DND-41 (cell line): Measurements from ENCODE around the gene EED.

ENCODE experiments used
- EZH2 ChIP-seq: IDR thresholded peaks from 3 replicates; pipeline ENCODE4 v1.6.1; 2012; ENCODE audit warnings: borderline replicate concordance, low read depth, mild to moderate bottlenecking, moderate library complexity, low read length, inconsistent platforms; ENCODE audit not compliant: severe bottlenecking
- TF ChIP-seq, protein P1 (sequence below): IDR thresholded peaks from 2 replicates; pipeline ENCODE4 v1.5.1; 2012; ENCODE audit warnings: borderline replicate concordance, low read length, moderate library complexity, mild to moderate bottlenecking; ENCODE audit not compliant: poor library complexity, severe bottlenecking; ENCODE audit errors: extremely low read depth

DNA sequence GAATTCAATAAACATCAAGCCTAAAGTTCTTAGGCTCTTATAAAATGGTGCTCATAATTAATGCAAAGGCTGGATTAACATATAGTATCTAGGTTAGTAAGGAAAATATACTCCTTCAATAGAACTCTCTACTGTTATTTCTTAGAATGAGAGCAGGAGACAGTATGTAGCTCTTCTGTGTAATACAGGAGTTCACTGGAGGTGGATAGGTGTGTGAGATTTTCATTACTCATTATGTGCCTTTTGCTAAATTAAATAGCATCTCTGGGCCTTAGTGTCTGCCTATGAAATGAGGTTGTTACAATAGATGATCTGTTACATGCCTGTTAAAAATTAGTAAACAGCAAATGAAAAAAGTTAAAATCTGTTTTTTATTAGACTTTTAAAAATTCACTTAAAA is 20.6 kb downstream of the EED start:
- no peak for TF ChIP-seq EZH2
- TF ChIP-seq, protein P1, sequence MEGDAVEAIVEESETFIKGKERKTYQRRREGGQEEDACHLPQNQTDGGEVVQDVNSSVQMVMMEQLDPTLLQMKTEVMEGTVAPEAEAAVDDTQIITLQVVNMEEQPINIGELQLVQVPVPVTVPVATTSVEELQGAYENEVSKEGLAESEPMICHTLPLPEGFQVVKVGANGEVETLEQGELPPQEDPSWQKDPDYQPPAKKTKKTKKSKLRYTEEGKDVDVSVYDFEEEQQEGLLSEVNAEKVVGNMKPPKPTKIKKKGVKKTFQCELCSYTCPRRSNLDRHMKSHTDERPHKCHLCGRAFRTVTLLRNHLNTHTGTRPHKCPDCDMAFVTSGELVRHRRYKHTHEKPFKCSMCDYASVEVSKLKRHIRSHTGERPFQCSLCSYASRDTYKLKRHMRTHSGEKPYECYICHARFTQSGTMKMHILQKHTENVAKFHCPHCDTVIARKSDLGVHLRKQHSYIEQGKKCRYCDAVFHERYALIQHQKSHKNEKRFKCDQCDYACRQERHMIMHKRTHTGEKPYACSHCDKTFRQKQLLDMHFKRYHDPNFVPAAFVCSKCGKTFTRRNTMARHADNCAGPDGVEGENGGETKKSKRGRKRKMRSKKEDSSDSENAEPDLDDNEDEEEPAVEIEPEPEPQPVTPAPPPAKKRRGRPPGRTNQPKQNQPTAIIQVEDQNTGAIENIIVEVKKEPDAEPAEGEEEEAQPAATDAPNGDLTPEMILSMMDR = no peak
